HG03066 (cell line): ENCODE data around the gene CHSY1.
"Not testable (repeated sequence)": the region's sequence is repeated elsewhere in the genome, so short reads cannot be mapped to it uniquely, and the experiment has no call there.

Source experiments
- ATAC-seq: cut with Tn5 transposase; IDR thresholded peaks from one replicate; pipeline ENCODE4 v1.9.1; 2021; ENCODE audit warnings: low read depth; ENCODE audit not compliant: unreplicated experiment

The CHSY1 gene

DNA sequence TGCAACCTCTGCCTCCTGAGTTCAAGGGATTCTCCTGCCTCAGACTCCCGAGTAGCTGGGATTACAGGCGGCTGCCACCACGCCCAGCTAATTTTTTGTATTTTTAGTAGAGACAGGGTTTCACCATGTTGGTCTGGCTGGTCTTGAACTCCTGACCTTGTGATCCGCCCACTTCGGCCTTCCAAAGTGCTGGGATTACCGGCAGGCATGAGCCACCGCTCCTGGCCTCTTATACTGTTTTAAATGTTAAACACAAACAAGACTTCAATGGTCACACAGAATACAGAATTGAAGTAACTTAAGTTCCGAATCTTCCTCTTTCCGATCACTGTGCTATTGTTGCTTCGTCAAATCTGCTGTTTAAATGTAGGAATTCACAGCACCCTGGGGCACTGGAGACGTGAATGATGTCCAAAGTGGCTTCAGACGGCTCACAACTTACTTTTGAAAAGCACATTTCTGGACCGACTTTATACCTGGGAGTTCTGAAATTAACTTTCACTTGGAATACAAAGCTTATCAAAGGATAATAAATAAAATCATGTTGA, 125.9 kb downstream of the CHSY1 start:
- not testable (repeated sequence) for ATAC-seq
